Stimulated activated CD4-positive, alpha-beta T cell treated with anti-CD3 and anti-CD28 coated beads, Interleukin-15, amount 100 ng/mL, for 24 hours (primary cell): ENCODE results near the gene GZF1.
"Not testable (repeated sequence)": the region's sequence is repeated elsewhere in the genome, so short reads cannot be mapped to it uniquely, and the experiment has no call there.

Experiments used
- DNase-seq: peaks from one replicate; pipeline ENCODE4 v3.0.0-alpha.2; 2020

Gene GZF1

DNA sequence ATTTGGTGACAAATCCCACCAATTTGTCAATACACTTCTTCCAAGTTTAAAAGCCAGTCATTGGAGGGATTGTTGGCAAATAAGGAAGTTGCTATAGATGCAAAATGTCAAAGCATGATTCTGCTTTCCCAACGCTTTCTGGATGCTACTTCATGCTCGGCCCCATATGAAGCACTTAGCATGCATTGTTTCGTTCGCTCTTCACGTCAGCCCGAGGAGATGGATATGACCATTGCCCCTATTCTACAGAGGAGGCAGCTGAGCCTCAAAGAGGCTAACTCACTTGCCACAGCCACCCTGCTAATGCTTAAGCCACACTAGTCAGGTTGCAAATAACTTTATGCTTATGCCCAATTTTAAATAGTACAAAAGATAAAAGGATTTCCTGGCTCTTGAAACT, 14.2 kb upstream of the GZF1 start:
- no peak for DNase-seq

DNA sequence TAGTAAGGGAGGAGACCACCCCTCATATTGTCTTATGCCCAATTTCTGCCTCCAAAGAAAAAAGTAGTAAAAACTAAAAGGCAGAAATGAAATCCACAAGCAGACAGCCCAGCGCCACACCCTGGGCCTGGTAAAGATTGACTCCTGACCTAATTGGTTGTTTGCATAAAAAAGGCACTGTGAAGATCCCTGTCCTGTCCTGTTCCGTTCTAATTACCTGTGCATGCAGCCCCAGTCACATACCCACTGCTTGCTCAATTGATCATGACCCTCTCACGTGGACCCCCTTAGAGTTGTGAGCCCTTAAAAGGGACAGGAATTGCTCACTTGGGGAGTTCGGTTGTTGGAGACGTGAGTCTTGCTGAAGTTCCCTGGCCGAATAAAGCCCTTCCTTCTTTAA, 13.5 kb upstream of the GZF1 start:
- not testable (repeated sequence) for DNase-seq

- peak; percentile 77 for DNase-seq
Measured at GRCh38 chr20:23349338-23350195, 12.4 kb upstream of the GZF1 start.

DNA sequence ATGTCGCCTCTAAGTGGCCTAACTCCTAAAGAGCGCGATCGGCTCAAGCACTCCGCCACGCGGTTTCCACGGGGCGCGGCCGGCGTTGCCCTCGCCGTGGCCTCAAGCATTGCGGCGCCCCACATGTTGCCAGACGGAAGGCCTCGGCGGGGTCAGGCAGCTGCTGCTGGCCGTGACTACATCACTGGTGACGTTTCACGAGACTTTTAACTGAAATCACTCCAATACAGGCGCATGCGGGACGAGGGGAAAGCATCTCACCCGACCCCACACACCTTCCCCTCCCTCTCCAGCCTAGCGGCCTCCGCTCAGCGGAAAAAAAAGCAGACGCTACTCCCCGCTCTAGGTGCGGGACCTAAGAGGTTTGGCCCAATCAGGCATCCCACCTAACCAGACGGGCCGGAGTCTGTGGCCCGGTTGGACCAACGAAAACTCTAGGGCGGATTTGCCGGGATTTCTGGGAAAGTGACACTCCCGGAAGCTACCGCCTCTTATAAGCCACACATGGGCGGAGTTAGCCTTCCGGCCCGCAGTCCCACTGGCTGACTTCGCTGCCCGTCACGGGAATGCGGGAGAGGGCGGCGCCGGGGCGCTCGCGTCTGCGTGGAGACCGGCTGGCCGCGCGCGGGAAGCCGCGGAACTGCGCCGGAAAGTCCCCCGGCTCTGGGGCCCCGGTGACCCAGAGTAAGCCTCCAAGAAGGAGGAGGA, 11.6 kb upstream of the GZF1 start, which contains the start of gene NXT1:
Gene NXT1, plus strand, starts transcription at position 596 of the 708 bp plus-strand sequence. CDS start 3,251 bp downstream, outside the sequence.
- peak; percentile 95 for DNase-seq

DNA sequence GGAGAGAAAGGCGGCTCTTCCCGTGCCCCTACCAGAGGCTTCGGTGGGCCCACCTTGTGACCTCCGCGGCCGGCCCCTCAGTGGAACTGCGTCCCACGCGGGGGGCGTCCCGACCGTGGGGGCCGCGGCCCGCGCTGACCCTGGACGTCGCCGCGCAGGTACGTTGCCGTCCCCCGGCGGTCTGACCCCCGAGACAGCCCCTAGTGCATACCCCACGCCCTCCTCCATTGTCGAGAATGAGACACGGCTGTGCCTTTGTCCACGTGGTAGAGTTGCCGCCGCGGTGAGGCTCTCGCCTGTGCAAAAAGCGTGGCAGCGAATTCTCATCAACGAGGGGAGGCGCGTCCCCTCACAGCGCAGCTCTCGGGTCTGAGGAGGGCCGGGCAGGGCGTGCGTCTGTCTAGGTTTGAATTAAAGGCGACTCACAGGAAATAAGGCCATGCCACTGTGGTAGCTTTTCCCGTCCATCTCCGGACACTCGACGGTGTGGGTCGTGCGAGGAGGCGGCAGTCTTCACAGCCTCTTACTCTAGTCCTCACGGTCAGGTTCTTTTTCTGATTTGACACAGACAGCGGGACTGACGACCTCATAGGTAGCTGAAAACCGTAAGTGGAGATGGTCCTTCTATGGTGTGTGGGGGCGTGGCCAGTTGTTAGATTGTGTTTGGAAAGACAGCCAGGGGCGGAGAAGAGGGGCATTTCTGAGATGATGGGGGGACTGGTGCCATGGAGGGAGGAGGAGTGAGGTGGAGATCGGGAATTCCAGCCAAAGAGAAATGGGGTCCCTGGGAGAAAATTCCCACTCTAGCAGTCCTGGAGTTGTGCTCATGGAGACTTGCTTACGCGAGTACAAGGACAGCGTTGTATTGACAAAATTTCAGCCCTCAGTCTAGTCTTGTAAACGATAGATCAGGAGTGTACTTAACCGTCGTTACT, 10.8 kb upstream of the GZF1 start:
- DNase-seq = peak; percentile 77

GRCh38 chr20:23356203-23356602, 5.8 kb upstream of the GZF1 start:
- DNase-seq = no peak

DNA sequence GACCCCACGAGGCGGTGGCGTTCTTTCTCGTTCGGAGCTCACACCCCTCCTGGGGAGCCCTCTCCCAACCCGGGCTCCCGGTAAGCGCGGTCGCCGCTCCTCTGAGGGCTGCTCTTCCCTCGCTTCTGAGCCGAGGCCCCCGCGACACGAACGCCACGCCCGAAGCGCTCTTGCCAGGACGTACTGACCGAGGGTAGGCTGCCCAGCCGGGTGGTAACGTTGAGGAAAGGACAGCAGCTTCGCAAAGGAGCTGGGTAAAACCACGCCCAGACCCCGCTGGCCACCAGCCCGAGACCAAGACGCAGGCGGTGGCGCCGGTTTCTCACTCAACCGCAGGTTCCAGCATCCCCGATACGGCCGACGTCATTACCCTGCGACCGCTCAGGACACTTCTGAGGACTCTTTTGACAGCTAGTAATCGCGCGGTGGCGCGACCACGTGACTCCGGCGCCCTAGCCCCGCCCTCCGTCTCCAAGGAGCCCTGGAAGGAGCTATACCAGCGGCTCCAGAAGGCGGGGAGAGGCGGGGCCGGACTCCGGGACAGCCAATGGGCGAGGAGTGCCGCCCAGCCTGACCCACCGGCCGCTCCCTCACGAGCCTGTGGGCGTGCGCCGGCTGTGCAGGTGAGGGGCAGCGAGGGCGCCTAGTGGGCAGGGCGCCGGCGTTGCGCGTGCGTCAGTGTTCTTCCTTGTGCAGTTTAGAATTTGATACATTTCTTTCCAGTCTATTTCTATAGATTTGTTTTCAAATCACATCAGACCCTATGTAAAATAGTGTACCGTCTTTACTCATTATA, 4.0 kb upstream of the GZF1 start:
- peak; percentile 100 for DNase-seq

DNA sequence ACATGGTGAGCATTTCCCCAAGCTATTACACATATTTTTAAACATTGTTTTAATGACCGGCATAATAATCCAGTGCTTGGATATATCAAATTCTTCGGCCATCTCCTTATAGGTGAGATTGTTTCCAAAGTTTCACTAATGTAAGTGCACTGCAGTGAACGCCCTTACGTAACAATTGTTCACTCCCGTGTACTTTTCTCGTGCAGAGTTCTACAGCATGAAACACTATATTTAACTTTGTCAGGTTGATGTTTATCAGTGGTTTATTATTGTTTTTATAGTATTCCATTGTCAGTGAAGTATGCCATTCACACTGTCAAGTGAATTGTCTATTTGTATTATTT, 3.4 kb upstream of the GZF1 start:
- DNase-seq = no peak

DNA sequence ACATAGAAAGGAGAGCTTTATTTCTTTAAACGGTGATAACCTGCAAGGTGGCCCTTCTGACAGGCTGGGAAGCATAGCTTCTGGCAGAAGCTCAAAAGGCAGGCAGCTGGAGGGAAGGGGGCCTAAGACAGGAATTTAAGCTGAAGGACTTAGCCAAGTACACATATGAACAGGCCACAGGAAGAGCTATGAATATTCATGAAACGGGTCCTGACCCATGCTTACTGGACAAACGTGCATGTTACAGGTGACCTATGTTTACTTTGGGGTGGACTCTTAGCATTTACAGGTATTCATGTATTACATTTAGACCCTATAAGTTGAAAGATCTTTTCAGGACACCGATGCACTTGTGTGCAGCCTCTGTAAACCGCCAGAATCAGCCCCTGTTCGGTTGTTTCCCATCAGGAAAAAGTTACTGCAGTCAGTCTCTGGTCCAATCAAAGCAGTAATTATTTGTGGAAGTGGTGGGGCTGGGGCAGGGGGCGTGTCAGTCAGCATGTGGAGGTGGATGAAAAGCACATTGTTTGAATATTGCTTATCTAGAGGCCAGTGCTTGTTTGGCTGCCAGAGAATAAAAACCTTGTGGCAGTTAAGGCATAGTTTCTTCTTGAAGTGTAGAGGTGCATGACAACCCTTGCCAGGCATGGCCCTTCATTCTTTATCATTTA, 2.9 kb upstream of the GZF1 start:
- no peak for DNase-seq

- no peak for DNase-seq
Measured at GRCh38 chr20:23360531-23360930, 1.5 kb upstream of the GZF1 start.

DNA sequence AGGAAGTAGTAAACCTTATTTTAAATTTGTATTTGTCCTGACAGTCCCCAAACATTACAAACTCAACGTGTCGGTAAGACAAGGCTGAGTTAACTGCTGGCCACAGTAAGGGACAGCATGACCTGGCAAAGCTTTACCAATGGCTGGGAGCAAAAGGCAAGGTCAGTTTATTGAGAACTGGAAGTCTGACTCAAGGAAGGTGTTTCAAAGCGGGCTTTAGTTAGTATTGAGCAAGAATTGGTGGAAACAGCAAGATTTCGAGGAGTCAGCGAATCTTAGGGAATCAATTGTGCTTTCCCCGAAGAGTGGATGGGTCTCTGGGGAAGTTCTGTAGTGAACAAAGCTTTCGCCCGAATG, 885 bp upstream of the GZF1 start:
- DNase-seq = no peak

DNA sequence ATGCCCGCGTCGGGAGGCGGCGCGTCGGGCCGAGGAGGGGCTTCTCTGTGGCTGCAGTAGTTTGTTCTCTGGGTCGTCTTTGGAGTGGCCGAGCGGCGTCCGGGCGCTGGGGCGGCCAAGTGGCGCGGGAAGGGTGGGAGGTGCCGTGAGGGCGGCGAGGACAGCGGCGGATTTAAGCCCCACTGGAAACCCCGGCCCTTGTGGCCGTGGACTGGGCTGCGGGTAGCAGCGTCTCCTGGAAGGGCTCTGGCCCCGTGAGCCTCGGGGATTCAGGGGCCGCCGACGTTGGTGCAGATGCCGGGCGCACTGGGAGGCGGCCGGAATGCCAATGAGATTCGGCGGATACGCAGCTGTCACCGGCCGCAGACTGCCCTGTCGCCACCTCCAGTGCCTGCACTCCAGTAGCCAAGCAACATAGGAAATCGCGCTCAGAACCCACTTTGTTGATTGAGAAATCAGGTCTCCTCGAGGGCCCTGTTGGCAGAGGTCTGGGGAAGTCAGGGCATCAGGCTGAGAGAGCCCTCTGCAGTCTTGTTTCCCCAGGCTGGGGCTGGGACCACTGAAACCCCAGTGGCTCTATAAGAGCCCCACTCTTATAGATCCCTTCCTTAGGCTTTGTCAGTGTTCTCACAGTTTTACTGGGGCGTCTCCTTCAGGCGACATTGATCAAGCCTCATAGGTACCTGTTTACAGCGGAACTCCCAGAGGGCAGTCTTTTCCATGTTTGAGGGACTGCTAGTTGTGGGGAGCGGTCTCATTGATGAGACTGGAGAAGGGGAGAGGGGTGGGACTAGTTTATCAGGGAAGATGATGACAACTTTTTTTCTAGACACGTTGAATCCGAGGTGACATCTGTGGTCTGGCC, 642 bp downstream of the GZF1 start:
- peak; percentile 35 for DNase-seq

GRCh38 chr20:23363257-23363649, 1.3 kb downstream of the GZF1 start:
- DNase-seq = no peak

- DNase-seq = no peak
Measured at GRCh38 chr20:23365390-23366165, 3.6 kb downstream of the GZF1 start.

GRCh38 chr20:23366384-23366783, 4.4 kb downstream of the GZF1 start:
- no peak for DNase-seq

- no peak for DNase-seq
Measured at GRCh38 chr20:23367770-23368169, 5.8 kb downstream of the GZF1 start.

DNA sequence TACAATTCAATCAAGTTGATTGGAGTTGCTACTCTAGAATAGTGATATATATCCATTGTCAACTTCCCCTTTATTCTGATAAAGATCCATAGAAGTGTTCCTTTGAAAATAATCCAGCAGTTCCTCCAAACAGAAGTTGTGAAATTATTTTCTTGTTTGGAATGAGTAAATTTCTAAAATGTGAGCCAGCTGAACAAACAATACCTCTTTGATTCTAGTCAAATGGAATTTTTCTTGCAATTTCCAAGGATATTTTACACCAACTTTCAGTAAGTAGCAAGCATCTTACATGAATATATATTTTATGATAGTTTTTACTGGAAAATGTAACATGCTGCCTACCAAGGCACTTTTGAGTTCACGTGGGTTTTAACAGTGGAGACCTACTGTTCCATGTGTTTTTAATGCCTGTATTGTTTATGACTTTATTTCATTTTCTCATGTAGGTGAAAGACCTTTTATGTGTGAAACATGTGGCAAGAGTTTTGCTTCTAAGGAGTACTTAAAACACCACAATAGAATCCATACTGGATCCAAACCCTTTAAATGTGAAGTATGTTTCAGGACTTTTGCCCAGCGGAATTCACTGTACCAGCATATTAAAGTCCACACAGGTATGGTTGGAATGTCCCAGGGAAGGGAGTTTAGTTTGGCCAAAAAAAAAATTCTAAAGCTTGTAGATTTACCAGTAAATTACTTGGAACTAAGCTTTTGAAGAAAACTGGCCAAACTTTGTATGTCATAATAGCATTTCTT, 6.5 kb downstream of the GZF1 start:
- DNase-seq = no peak

GRCh38 chr20:23369072-23369823, 7.3 kb downstream of the GZF1 start:
- no peak for DNase-seq
